BE2C (cell line): Measurements from ENCODE around the gene ASXL3.

Source experiments
- DNase-seq: peaks from one replicate; pipeline ENCODE4 v3.0.0-alpha.2; 2020
- H3K27me3 ChIP-seq: fragments of 250-450 bp; sonication (Bioruptor Pico); 2 replicates; pipeline ENCODE4 v1.5.1; 2020; ENCODE audit warnings: mild to moderate bottlenecking
- H3K36me3 ChIP-seq: fragments of 250-450 bp; sonication (Bioruptor Pico); 2 replicates; pipeline ENCODE4 v1.5.1; 2020; ENCODE audit warnings: mild to moderate bottlenecking
- H3K4me1 ChIP-seq: fragments of 250-450 bp; sonication (Bioruptor Pico); 2 replicates; pipeline ENCODE4 v1.5.1; 2020
- H3K4me3 ChIP-seq: 2 replicates; pipeline ENCODE4 v1.5.1; 2011; ENCODE audit warnings: low read depth, low read length
- H3K9me3 ChIP-seq: fragments of 250-450 bp; sonication (Bioruptor Pico); 2 replicates; pipeline ENCODE4 v1.5.1; 2020
- CTCF ChIP-seq: IDR thresholded peaks from 2 replicates; pipeline ENCODE4 v1.5.1; 2012; ENCODE audit warnings: mild to moderate bottlenecking, low read depth, low read length

The ASXL3 gene

GRCh38 chr18:33556846-33557245, 21.2 kb upstream of the ASXL3 start:
- Histone ChIP-seq H3K4me1 (no peaks in the 10 kb centered on the region), H3K9me3 (no peaks in the 10 kb centered on the region), H3K27me3 (no peaks in the 10 kb centered on the region), H3K4me3 (no peak overlapping the region), H3K36me3 (no peaks in the 10 kb centered on the region)
- no peak for DNase-seq
- TF ChIP-seq CTCF, result no peak

GRCh38 chr18:33557706-33558105, 20.3 kb upstream of the ASXL3 start:
- Histone ChIP-seq H3K9me3 (no peaks in the 10 kb centered on the region), H3K36me3 (no peaks in the 10 kb centered on the region), H3K4me3 (no peak overlapping the region), H3K27me3 (no peaks in the 10 kb centered on the region), H3K4me1 (no peaks in the 10 kb centered on the region)
- no peak for DNase-seq
- TF ChIP-seq CTCF, result no peak

- no peaks in the 10 kb centered on the region for H3K36me3 ChIP-seq
- H3K4me3 ChIP-seq, result no peak overlapping the region
- H3K27me3 ChIP-seq, result no peaks in the 10 kb centered on the region
- no peak for DNase-seq
- no peaks in the 10 kb centered on the region for H3K9me3 ChIP-seq
- TF ChIP-seq CTCF, result no peak
- H3K4me1 ChIP-seq, result no peaks in the 10 kb centered on the region
Observed at GRCh38 chr18:33558529-33558928, 19.5 kb upstream of the ASXL3 start.

- TF ChIP-seq CTCF, result no peak
- Histone ChIP-seq H3K4me1 (no peaks in the 10 kb centered on the region), H3K36me3 (no peaks in the 10 kb centered on the region), H3K27me3 (no peaks in the 10 kb centered on the region), H3K4me3 (no peak overlapping the region), H3K9me3 (no peaks in the 10 kb centered on the region)
- DNase-seq, result no peak
Observed at GRCh38 chr18:33560686-33561370, 17.2 kb upstream of the ASXL3 start.

GRCh38 chr18:33562741-33563140, 15.3 kb upstream of the ASXL3 start:
- Histone ChIP-seq H3K4me3 (no peak overlapping the region), H3K36me3 (no peaks in the 10 kb centered on the region), H3K27me3 (no peaks in the 10 kb centered on the region), H3K9me3 (no peaks in the 10 kb centered on the region), H3K4me1 (no peaks in the 10 kb centered on the region)
- TF ChIP-seq CTCF, result no peak
- no peak for DNase-seq

GRCh38 chr18:33567705-33568104, 10.3 kb upstream of the ASXL3 start:
- H3K27me3 ChIP-seq, result no peaks in the 10 kb centered on the region
- no peak overlapping the region for H3K4me3 ChIP-seq
- H3K9me3 ChIP-seq, result no peaks in the 10 kb centered on the region
- no peak for TF ChIP-seq CTCF
- H3K4me1 ChIP-seq, result no peaks in the 10 kb centered on the region
- DNase-seq, result no peak
- no peaks in the 10 kb centered on the region for H3K36me3 ChIP-seq
